Heart left ventricle (tissue), 16 donors: ENCODE data around the gene TMEM266. TPM values are rescaled to one million over a fixed set of nuclear protein-coding genes. Genes with fewer than 3 reads are reported as not detected.

ENCODE experiments used
- ATAC-seq, 4 donors: fragments of 200-7000 bp; cut with Tn5 transposase; one replicate each; pipeline ENCODE4 v1.9.1; 2020 to 2022; ENCODE audit warnings: moderate library complexity in 4 of 4, mild to moderate bottlenecking in 3 of 4, moderate number of reproducible peaks in 1 of 4
- DNase-seq, 5 donors: peaks; one replicate each; pipeline ENCODE4 v3.0.0-alpha.2; 2020
- H3K27ac ChIP-seq, 12 donors: fragments of 200-600 bp; sonication (generic) in 4 of 12; one replicate each; pipeline versions ENCODE4 v1.5.0 to v1.8.0; 2016 to 2022; ENCODE audit warnings: mild to moderate bottlenecking in 2 of 12
- H3K27me3 ChIP-seq, 9 donors: fragments of 200-600 bp; sonication (generic) in 2 of 9; one replicate each; pipeline versions ENCODE4 v1.5.1 to v1.8.0; 2016 to 2022; ENCODE audit warnings: mild to moderate bottlenecking in 3 of 9
- H3K36me3 ChIP-seq, 9 donors: fragments of 200-600 bp; sonication (generic) in 2 of 9; one replicate each; pipeline versions ENCODE4 v1.5.0 to v1.8.0; 2018 to 2022; ENCODE audit warnings: mild to moderate bottlenecking in 2 of 9
- H3K4me1 ChIP-seq, 12 donors: fragments of 200-600 bp; sonication (generic) in 4 of 12; one replicate each; pipeline versions ENCODE4 v1.5.0 to v1.8.0; 2016 to 2022; ENCODE audit warnings: mild to moderate bottlenecking in 3 of 12
- H3K4me3 ChIP-seq, 12 donors: fragments of 200-600 bp; sonication (generic) in 4 of 12; one replicate each; pipeline versions ENCODE4 v1.5.0 to v1.8.0; 2017 to 2022; ENCODE audit warnings: mild to moderate bottlenecking in 9 of 12, moderate library complexity in 4 of 12
- H3K9me3 ChIP-seq, 12 donors: fragments of 200-600 bp; sonication (generic) in 4 of 12; one replicate each; pipeline versions ENCODE4 v1.5.0 to v1.8.0; 2016 to 2022; ENCODE audit warnings: mild to moderate bottlenecking in 1 of 12
- POLR2A ChIP-seq, 2 donors: fragments of 450-650 bp; IDR thresholded peaks; one replicate each; pipeline ENCODE4 v1.6.1; 2017; ENCODE audit warnings: antibody characterized with exemption in 2 of 2, mild to moderate bottlenecking in 2 of 2, moderate library complexity in 2 of 2
- WGBS, 4 donors: extraction: QIAGEN DNeasy Blood & Tissue Kit in 2 of 4; methylation state at CpG; one replicate each; pipeline versions ENCODE4 v1.1.5 to v1.1.7; 2013 to 2018; 5-methylcytosine and 5-hydroxymethylcytosine counted together
- intact Hi-C, 10 donors: fragments of 100-400 bp; cut with DNase I; formaldehyde crosslinking; loops; one replicate each; pipeline versions ENCODE4 v1.11.1 to v1.14.2; 2022
- polyA plus RNA-seq, 2 donors: library from polyadenylated mRNA; stranded (reverse); fragments of 200-250 nt; gene quantifications; one replicate each; pipeline ENCODE4 v1.2.3, GENCODE V29; 2013
- total RNA-seq, 9 donors: library from RNA; depleted of rRNA in 2 of 9; stranded (reverse); fragments of >200 nt in 2 of 9; fragmentation: NEBNext Ultra II Directional in 3 of 9; extraction: Animal tissue kit (Norgen Biotek cat#: 25700) in 3 of 9; gene quantifications; one replicate each; pipeline versions ENCODE4 v1.1.0 to v1.2.4, GENCODE V29; 2016 to 2023
- TF ChIP-seq, protein P1 (sequence below), 12 donors: fragments of 200-600 bp; sonication (generic) in 4 of 12; IDR thresholded peaks; one replicate each; pipeline versions ENCODE4 v1.5.0 to v1.8.0; 2018 to 2022; ENCODE audit warnings: antibody characterized with exemption in 12 of 12, mild to moderate bottlenecking in 5 of 12
- donor health status: ischemic (EF 13 %, LVEDD 7.1; RV severe dilation, severe dysfunction).
- donor health status: healthy with polysubstance abuse.
- donor health status: DM: no; HTN: yes; CAD: no.
- donor health status: DM: no; HTN: no; CAD: no.
- donor health status: ischemic (EF 25% LVEDD 6.9; RV normal size, moderate dysfunction).
- donor health status: ischemic (EF 25% LVEDD 5.7; RV mildly dilated, moderate dysfunction).
- donor health status: healthy.
- donor health status: DM: yes; HTN: yes; CAD: no.
- donor health status: ischemic (EF 35%, LVEDD 5.7; RV mildly dilated, moderate dysfunction).
- donor health status: nonischemic (EF 11% LVEDD 7.7; RV severe dilation, severe dysfunction).
- donor health status: DM: yes; HTN: yes; CAD: no.
- donor health status: PGD.
- donor health status: ischemic (EF 29% LVEDD 5.4; RV normal size, mild dysfunction).
- donor health status: nonischemic (EF 23%, LVEDD 6.1; RV moderate dilation, normal function).

TMEM266 gene
- total and polyA plus RNA-seq, 11 donors: 0.03 to 0.38 (median 0.28) TPM; not detected in 6

DNA sequence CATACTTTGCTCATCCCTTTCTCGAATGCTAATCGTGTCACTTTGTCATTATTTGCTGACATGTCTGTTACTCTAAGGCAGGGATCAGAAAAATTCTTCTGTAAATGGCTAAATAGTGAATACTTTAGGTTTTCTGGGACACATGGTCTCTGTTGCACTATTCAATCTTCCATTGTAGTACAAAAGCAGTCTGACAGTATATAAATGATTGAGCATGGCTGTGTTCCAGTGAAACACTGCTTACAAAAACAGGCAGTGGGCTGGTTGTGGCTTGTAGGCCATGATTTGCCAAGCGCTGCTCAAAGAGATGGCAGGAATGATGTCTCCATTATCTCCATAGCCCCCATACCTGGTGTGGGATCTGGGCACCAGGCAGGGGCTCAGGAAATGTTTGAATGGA is 45.6 kb downstream of the TMEM266 start:
- ATAC-seq: no peak
- Histone ChIP-seq H3K4me1 (no peaks in the 10 kb centered on the region), H3K27ac (no peak overlapping the region), H3K27me3 (peaks cover 0 to 31% (median 0%) of the 10 kb centered on the region in 9 donors), H3K36me3 (no peaks in the 10 kb centered on the region), H3K9me3 (peaks cover 0 to 2% (median 0%) of the 10 kb centered on the region in 12 donors), H3K4me3 (no peak overlapping the region)
- TF ChIP-seq, protein P1, sequence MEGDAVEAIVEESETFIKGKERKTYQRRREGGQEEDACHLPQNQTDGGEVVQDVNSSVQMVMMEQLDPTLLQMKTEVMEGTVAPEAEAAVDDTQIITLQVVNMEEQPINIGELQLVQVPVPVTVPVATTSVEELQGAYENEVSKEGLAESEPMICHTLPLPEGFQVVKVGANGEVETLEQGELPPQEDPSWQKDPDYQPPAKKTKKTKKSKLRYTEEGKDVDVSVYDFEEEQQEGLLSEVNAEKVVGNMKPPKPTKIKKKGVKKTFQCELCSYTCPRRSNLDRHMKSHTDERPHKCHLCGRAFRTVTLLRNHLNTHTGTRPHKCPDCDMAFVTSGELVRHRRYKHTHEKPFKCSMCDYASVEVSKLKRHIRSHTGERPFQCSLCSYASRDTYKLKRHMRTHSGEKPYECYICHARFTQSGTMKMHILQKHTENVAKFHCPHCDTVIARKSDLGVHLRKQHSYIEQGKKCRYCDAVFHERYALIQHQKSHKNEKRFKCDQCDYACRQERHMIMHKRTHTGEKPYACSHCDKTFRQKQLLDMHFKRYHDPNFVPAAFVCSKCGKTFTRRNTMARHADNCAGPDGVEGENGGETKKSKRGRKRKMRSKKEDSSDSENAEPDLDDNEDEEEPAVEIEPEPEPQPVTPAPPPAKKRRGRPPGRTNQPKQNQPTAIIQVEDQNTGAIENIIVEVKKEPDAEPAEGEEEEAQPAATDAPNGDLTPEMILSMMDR (IDR thresholded peaks at IDR 0.05): no peak
- no peak for TF ChIP-seq POLR2A (IDR thresholded peaks at IDR 0.05)
- 81 to 89% (median 89%) methylated on average over 3 of the region's 3 CpGs for WGBS, 4 donors
- intact Hi-C loops: no loop called here
- no peak for DNase-seq

- H3K4me1 ChIP-seq: no peaks in the 10 kb centered on the region
- no peaks in the 10 kb centered on the region for H3K36me3 ChIP-seq
- TF ChIP-seq, protein P1 (IDR thresholded peaks at IDR 0.05): no peak
- no peak for TF ChIP-seq POLR2A (IDR thresholded peaks at IDR 0.05)
- ATAC-seq (no peak), DNase-seq (no peak)
- intact Hi-C loops: no loop called here
- peaks cover 0 to 2% (median 0%) of the 10 kb centered on the region in 12 donors for H3K9me3 ChIP-seq
- peaks cover 0 to 26% (median 0%) of the 10 kb centered on the region in 9 donors for H3K27me3 ChIP-seq
- no peak overlapping the region for H3K27ac ChIP-seq
- no peak overlapping the region for H3K4me3 ChIP-seq
- WGBS, 4 donors: 79 to 82% (median 80%) methylated on average over 6 of the region's 6 CpGs
These were observed 46.1 kb downstream of the TMEM266 start for GRCh38 chr15:76105911-76106310.

DNA sequence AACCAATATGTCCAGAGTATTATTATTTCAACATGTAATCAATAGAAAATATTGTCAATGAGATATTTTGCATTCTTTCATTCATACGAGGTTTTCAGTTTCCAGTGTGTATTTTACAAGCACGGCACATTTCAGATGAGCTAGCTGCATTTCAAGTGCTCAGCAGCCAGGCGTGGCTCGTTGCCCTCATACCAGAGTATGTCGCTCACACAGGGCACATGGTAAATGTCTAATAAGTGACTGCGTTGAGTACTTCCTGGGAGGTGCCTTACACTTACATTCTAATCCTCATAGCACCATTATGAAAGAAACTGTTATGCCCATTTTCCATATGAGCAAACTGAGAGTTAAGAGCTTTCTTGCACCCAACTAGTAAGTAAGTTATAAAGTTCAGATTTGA is 47.4 kb downstream of the TMEM266 start:
- WGBS, 4 donors: 59 to 77% (median 71%) methylated on average over 6 of the region's 6 CpGs
- no peak for DNase-seq
- Histone ChIP-seq H3K9me3 (peaks cover 0 to 2% (median 0%) of the 10 kb centered on the region in 12 donors), H3K36me3 (no peaks in the 10 kb centered on the region), H3K27ac (no peak overlapping the region), H3K27me3 (peaks cover 0 to 18% (median 0%) of the 10 kb centered on the region in 9 donors), H3K4me1 (no peaks in the 10 kb centered on the region), H3K4me3 (no peak overlapping the region)
- TF ChIP-seq POLR2A (IDR thresholded peaks at IDR 0.05): no peak
- TF ChIP-seq, protein P1 (IDR thresholded peaks at IDR 0.05): no peak
- intact Hi-C loops: no loop called here
- no peak for ATAC-seq

DNA sequence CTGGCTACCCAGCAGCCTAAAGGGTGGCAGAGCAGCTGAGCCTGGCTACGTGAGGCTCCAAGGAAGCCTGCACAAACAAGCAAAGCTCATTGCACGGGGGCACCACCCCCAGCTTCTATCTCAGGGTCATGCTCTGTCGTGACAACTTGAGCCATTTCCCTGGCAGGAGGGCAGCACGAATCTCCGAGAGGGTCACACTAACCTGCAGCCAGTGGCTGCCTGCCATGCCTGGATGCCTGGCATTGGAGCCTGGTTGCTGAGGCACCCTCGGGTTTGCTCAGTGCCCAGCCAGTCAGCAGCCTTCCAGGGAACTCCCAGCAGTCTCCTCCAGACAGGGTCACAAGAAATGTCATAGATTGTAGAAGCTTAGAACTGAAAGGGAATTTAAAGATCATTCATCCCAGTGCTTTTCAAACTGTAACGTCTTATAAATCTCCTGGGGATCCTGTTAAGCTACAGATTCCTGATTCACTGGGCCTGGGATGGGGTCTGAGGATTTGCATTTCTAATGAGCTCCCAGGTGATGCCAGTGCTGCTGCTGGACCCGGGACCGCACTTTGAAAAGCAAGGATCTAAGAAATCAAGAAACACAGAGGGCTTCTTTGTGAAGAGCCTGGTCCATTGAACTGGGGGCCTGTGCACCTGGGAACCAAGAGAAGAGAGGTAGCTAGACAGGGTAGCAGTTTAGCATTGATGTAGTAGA is 48.4 kb downstream of the TMEM266 start:
- Histone ChIP-seq H3K4me1 (no peaks in the 10 kb centered on the region), H3K27me3 (peaks cover 0 to 8% (median 0%) of the 10 kb centered on the region in 9 donors), H3K27ac (no peak overlapping the region), H3K36me3 (no peaks in the 10 kb centered on the region), H3K4me3 (peak overlapping the region in 1 of 12 donors; percentile 7), H3K9me3 (peaks cover 0 to 2% (median 0%) of the 10 kb centered on the region in 12 donors)
- 27 to 39% (median 36%) methylated on average over 9 of the region's 9 CpGs for WGBS, 4 donors
- DNase-seq (peak in 4 of 5 donors; percentile 29 to 75 (median 36)), ATAC-seq (peak; percentile 81 to 95 (median 92))
- TF ChIP-seq, protein P1 (IDR thresholded peaks at IDR 0.05): no peak
- no peak for TF ChIP-seq POLR2A (IDR thresholded peaks at IDR 0.05)
- intact Hi-C loops: no loop called here
